GM21529 (cell line): ENCODE results near the gene NHS.

Source experiments
- ATAC-seq: cut with Tn5 transposase; IDR thresholded peaks from one replicate; pipeline ENCODE4 v1.9.1; 2021; ENCODE audit not compliant: unreplicated experiment

The NHS gene

GRCh38 chrX:17759990-17760389 lies 385.0 kb downstream of the NHS start:
- no peak for ATAC-seq

GRCh38 chrX:17767734-17768133 lies 392.7 kb downstream of the NHS start:
- no peak for ATAC-seq

GRCh38 chrX:17768997-17769396 lies 394.0 kb downstream of the NHS start:
- no peak for ATAC-seq

GRCh38 chrX:17769701-17770269 lies 394.8 kb downstream of the NHS start:
- ATAC-seq: no peak

GRCh38 chrX:17773221-17773876 lies 398.3 kb downstream of the NHS start:
- no peak for ATAC-seq

GRCh38 chrX:17774053-17774452 lies 399.1 kb downstream of the NHS start:
- no peak for ATAC-seq

GRCh38 chrX:17778997-17779396 lies 404.0 kb downstream of the NHS start:
- no peak for ATAC-seq

- no peak for ATAC-seq
Measured at GRCh38 chrX:17779434-17779833, 404.4 kb downstream of the NHS start.
